C1 segment of cervical spinal cord (tissue), 14 donors: ENCODE data around the gene FBP2.

ENCODE experiments used
- DNase-seq, 14 donors: peaks; one replicate each; lab custom pipeline; 2025; lab: John Stamatoyannopoulos, UW

The FBP2 gene

DNA sequence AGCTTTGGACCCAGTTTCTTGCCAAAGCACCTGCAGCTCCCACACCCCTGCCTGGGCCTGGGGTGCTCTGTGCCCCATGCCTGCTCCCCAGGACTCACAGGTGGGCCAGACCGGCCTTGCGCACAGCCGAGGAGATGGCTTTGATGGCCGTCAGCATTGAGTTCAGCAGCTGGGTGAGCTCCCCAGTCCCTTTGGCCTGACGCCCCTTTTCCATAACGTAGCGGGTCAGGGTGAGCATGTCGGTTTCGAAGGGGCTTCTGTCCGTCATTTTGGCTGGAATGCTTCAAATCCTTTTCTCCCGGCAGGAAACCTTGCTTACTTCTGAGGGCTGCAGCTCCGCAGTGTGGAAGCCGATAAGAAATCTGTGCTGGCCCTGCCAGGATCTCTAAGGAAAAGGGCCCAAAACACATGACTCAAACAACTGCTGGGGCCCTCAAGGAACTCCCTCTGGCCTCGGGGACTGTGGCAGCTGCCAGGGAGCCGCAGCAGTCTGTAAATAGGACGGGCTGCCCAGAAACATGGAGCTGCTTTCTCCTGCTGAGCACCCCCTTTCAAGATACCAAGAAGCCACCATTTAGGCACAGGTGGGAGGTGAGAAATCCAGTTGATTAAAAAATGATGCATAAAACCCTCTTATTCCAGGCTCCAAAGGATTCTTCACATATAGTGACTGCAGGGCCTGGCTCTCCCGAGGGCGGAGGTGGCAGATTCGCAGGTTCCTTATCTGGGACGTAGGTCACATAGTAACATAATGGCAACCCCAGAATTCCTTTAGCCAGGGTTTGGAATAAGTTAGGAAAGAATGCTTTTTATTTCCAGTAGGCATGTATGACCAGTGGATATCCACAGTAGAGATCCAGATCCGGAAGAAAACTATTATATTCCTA lies at the start of gene FBP2:
FBP2 (minus strand) TSS at position 366 of the 887 bp plus-strand sequence; CDS start at position 268, 98 bp downstream.
- DNase-seq, result no peak

DNA sequence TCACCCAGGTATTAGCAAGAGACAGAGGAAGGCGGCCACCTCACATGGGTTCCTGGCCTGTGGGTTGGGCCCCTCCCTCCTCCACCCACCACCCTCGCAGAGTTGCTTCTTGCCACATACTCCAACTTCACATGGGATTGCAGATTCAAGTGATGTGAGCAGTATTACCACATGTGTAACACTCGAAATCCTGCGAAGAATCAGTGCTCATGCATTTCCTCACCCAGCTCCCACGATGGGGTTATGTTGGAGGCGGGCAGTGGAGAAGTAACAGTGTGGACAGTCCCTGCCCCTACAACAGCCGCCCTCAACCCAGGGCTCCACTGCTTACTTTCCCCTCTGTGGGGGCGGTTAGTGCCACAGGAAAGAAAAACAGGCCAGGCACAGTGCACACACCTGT lies 49.6 kb upstream of the FBP2 start:
- no peak for DNase-seq

DNA sequence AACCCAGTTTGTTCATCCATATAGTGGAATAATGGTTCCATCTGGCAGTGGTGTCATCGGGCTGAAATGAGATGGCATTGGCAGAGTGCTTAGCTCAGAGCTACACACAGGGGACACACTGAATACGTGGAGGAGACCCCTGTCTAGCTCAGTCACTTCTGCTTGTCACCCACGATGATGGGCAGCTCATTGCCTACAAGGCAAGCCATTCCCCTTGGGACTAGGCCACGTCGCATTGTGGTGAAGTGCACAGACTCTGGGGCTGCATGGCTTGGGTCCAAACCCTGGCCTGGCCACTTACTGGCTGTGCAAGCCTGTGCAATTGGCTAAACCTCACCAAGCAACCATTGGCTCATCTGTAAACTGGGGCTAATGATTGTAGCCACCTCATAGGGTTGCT lies 48.9 kb upstream of the FBP2 start:
- no peak for DNase-seq

DNA sequence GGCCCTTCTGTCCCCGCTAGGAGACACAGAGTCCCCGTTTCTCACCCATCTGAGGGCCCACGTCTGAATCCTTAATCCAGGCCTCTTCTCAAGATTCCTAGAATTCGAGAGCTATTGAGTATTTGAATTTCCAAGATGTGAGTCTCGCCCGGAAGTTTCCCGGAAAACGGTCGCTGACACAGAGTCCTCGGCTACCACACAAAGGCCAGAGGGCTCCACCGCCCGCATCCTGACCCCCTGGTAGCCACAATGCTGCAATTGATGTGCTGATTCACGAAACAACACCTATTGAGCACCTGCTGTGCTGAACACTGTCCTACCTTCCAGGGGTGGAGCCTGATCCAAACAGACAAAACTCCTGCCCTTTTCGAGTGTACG lies 46.4 kb upstream of the FBP2 start:
- DNase-seq, result no peak

DNA sequence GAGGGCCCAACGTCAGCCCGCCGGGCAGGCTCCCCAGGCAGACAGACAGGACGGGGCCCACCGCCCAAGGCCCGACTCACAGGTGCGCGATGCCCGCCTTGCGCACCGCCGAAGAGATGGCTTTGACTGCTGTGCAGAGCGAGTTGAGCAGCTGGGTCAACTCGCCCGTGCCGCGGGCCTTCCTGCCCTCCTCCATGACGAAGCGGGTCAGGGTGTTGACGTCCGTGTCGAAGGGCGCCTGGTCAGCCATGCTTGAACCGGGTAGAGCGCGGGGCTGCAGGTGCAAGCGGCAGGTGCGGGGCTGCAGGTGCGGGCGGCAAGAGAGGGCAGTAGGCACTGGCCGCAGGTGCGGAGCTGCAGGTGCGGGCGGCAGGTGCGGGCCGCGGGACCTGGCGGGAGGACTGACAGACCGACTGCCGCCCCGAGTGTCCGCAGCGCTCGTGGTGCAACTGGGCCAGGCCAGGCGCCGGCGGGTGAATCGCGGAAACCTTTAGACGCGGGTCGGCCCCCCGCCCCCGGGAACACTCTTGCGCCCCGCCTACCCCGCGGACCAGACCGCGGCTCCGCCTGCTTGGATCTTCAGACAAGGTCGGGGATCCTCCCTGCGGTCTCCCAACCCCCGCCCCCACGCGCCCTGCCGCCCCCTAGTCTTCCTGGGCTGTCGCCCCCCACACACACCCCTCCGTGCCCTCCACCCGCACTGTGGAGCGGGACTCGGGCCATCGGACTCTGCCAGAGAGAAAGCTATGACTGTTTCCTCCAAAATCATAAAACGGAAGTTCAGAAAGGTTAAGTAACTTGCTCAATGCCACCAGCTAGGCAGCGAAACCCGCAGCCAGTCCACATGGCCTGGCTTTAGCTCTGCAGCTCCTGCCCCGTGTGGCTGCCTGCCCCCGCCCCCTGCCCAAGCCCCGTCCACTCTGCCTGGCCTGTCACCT lies 45.7 kb upstream of the FBP2 start, which contains the start of gene FBP1:
FBP1 (minus strand) TSS at position 458 of the 938 bp plus-strand sequence; CDS start at position 250, 208 bp downstream.
- peak in 4 of 14 donors; percentile 5 to 41 (median 20) for DNase-seq

DNA sequence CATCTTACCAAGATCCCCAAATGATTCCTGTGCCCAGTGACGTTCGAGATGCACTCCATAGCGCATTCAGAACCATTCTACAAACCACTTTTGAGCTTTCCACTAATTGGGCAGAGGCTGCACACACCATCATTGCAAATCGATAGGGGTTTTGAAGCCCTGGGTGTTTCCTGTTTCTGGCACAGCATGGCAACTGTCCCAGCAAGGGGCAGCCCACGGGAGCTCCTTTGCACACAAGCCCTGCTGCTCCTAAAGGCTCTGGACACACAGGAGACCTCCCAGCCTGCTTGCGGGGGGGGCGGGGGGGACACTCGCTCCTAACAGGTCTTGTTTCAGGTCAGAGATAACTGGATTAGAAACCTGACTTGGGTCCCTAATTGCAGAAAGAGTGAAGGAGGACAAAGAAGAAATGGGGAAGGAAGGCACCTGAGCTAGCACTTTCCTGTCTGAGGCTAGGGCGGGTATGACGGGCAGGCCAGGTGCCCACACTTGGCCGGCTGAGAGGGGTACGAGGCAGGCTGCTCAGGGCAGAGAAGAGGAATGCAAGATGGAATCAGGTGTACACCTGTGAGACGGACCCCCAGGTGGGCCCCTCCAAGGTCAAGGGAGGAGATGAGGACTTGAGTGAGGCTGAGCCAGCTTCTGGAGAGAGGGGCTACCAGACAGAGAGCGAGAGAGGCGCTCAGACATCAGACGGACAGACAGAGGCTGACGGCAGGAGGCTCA lies 44.9 kb upstream of the FBP2 start:
- no peak for DNase-seq

DNA sequence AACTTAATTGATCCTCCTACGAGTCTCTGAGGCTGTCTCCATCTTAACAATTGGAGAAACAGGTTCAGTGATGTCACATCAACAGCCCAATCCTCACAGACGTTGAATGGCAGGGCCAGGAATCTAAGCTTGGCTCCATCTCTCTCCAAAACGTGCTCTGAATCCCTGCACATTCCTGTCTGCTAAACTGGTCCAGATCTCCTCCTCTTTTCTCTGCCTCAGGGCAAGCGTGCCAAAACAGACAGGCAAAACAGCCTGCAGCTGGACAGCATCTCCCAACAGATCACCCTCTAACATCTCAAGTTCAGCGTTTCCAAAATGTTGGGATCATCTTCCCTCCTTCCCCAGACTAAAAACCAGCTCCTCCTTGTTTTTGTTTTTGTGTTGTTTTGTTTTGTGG lies 39.1 kb upstream of the FBP2 start:
- no peak for DNase-seq

DNA sequence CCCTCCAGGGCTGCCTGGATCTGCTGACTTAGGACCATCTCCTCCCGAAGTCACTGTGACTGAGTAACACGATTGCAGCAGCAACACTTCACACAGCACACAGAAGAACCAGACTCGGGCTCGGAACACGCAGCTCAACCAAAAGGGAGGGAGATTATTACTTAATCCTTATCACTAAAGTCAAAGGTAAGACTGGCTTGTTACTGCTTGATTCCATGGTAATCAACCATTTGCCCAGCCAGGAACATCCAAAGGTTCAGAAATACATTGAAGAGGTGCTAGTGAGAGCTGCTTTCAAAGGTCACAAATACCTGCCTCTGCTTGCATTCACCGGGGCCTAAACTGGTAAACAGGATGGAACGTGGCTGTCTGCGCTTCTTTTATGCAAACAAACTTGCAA lies 38.0 kb upstream of the FBP2 start:
- DNase-seq, result no peak

DNA sequence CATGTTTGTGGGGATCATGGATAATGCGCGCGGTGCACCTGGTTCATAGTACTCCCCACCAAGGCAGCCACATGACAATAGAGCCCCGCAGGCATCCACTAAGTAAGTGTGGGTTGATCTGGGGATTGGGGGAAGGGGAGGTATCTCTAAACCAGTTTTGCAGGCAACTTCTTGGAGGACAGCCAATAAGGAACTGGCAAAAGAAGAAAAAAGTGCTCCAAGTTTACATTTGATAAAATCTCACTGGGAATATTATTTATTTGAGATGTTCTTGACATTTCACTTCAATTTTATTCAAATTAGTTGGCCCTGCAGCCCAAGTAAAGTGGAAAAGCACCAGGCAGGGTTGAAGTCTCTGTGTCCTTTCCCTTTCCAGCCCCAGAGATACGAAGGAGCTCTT lies 37.2 kb upstream of the FBP2 start:
- no peak for DNase-seq

DNA sequence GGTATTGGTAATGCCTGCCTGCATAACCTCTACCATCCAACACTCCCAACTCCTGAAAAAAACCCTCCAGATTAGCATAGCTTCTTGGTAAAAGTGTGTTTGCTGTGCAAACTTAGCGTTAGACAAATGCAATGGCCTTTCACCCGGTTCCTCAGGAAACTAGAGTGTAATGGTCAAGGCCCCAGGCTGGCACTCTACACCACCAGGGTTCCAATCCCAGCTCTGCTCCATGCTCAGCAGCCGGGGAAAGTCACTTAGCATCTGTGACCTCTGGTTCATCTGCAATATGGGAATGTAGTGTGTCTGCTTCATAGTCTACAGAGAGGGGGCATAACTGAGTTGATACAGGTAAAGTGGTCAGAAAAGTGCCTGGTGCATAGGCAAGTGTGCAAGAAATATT lies 36.7 kb upstream of the FBP2 start:
- DNase-seq, result no peak

DNA sequence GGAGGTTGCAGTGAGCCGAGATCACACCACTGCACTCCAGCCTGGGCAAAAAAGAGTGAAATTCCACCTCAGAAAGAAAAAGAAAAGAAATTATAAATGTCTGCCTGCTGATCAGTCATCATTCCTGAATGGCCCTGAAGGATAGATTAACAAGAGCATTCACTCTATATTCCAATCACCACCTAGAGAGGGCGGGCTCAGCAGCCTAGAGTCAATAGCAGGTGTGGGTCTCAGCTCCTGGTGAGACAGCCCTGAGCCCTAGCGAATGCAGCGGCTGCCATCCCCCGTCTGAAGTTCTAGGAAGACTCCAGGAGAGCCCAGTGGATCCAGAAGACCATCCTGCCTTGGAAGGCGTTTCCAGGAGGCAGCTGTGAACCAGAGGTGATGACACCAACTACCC lies 33.7 kb upstream of the FBP2 start:
- no peak for DNase-seq

DNA sequence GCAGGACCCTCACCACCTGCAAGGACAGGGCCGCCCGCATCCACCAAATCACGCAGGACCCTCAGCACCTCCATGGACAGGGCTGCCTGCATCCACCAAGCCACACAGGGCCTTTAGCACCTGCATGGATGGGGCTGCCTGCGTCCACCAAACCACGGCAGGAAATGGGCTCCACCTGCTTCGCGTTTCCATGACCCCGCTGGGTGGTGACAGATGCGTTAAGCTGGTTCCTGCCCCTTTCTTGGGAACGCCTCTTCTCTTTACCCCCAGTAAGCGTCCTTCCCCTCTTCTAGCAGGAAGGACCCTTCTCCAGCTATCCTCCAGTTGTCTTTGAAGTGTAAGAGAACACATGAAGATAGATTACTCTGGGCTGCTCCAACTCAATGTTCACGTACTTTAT lies 32.2 kb upstream of the FBP2 start:
- no peak for DNase-seq

DNA sequence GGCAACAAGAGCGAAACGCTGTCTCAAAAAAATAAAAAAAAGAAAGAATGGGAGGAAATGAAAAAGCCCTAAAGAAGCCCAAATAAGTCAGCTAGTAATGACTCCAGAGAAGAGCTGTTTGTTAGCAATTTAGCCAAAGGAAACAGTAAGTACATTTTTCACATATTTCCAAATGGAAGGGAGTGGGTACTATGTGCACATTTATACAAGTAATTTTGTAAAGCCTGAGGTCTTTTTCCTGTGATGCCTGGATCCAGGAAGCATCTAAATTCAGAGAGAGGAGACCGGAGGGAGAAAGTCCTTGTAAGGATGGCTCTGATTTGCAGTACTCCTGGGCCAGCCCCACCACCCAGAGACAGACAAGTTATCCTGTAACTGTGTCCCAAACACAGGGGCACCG lies 31.0 kb upstream of the FBP2 start:
- DNase-seq, result no peak

DNA sequence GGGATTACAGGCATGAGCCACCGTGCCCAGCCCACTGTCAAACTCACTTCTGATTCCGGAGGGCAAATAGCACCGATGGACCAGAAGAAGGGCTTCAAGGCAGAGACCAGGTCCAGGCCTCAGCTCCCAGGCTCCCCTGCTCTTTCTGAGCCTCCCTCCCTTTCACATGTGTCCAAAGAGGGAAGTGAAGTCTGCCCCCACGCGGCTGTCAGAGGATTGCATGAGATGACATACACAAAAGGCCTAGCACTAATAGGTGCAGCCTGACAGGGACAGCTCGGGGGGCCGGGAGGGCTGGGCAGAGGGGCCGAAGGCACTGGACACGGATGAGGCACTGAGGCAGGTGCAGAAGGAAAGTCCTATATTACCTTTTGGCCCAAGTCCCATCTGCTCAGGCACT lies 29.6 kb upstream of the FBP2 start:
- no peak for DNase-seq

DNA sequence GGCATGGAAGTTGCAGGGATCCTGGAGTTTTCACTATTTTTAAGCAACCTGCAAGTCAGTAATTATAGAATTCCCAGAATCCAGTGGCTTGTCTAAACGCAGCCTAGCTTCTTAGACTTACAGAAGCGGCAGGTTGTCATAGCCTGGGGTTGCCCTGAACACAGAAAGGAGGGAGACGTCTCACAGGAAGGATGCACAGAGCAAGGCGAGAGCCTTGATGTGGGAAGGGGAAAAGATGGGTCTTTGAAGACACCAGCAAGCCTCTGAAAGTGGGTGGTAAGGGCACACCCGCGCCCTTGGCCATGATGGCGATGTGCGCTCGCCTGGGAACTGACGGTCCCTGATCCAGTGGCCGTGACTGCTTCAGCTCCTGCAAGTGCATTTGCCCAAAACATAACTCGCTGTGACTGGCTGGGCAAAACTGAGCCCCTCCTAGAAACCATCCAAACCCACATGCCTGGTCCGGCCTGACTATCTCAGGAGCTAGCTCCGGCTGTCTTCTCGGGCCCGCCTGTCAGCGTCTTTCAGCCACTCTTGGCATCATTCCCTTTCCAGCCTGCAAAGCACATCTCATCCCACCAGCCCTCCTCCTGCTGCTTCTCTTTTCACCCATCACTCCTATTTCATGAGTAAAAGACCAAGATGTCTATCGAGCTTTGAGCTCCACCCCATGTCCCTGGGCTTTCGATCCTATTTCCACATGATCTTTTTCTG lies 28.6 kb upstream of the FBP2 start:
- DNase-seq, result no peak

DNA sequence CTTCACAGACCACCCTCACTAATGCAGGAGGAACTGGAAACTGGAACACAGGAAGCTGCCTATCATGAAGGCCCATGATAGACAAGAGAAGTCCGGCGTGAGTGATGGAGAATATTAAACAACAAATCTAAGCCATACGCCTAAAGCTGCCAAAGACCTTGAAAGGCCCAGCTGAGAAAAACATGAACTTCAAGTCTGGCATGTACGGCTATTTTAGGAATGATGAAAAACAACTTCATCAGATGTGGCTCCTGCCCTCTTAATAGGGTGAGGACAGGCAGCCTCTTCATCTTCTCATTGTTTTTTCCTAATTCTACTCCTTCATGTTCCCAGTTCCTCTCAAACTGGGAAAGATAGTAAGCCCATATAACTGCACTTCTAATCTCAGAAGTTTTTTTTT lies 25.4 kb upstream of the FBP2 start:
- no peak for DNase-seq

DNA sequence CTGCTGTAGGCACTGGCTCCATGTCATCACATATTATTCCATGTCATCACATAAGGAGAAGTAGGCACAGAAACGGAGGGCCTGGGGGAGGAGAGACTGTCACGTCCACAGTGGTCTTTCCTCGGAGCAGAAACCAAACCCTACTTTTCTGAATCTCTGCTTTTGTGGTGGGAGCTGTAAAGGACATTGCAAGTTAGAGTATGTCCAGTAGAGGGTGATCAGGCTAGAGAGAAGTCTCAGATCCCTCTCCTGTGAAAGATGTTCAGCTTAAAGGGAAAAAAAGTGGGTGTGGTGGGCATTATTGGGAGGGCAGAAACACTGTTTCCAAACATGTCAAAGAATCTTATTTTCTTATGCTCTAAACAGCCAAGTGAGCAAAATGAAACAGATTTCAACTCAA lies 19.4 kb upstream of the FBP2 start:
- no peak for DNase-seq

DNA sequence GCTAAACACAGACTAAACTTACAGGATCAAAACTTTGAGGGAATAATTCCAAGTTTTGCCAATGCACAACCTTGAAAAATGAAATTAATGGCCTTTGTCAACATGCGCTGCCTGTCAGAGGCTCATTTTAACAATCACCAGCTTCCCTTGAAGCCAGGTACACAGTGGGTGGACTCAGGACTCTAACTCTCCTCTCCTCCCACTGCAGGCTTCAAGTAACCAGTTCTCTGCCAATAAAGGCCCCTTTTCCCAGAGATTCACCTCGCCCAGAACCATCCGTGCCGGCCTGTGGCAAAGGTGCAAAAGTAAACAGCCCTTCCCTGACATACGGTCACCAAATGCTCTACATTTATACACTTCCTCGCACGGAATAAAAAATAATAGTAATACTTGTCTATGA lies 18.4 kb upstream of the FBP2 start:
- DNase-seq, result no peak

DNA sequence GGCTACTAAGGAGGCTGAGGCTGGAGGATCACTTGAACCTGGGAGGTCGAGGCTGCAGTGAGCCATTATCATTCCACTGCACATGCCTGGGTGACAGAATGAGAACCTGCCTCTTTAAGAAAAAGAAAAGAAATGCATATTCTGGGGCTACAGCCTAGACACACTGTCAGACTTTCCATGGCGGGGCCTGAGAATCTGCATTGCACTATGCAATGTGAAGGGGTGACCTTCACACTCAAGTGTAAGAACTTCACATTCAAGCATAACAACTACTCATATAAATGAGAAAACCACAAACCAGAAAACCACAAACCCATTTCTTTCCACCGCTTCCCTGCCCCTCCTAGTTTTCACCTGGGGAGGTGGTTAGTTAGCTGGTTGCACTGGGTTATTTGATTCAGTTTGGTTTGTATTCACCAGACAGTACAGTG lies 18.0 kb upstream of the FBP2 start:
- DNase-seq, result no peak

DNA sequence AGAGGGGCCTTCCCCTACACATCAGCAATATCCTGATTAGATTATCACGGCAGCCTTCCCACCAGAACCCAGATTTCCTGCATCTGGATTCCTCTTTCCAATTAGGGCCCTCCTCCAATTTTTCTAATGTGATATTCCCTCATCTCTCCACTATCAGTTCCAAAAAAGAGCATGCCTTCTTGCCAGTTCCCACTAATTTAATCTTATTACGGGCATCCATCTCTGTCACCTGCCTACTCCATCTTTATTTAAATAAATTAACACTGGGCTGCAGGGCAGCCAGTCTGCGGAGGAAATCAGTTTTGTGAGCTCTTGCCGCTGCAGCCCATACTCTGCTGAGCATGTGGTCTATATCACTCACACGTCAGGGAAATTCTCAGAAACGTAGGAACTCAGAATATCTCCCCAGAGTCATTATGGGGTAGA lies 16.6 kb upstream of the FBP2 start:
- DNase-seq, result no peak

DNA sequence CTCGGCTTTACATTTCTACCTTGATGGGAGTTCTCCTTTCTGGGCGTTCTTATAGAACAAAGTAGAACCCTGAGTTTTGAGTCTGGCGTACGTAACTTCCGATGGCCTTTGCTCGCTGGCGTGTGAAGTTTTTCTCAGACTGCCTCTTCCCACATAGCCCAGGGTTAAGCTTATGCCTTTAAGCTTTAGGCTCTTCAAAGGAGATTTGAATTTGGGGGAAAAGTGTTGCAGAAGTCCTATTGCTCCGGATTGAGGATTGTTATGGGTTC lies 13.7 kb upstream of the FBP2 start:
- DNase-seq, result no peak
